Measurements from ENCODE around the gene LCA5L. TPM values are rescaled to one million over a fixed set of nuclear protein-coding genes. Genes with fewer than 3 reads are reported as not detected.
A peak's percentile ranks its signal among the peaks of the same experiment; 100 is the strongest.

The LCA5L gene
- total RNA-seq: 1 to 10 TPM in 2 of 4 donors, under 1 TPM in 1, not detected in 1; 0.26 to 4.1 (median 2.2) TPM

GRCh38 chr21:39445321-39446269 lies at the start of gene LCA5L:
Gene LCA5L, minus strand, starts transcription at chr21:39445778. Its CDS starts 17,285 bp downstream, at chr21:39428493.
- peak; percentile 86 to 92 for DNase-seq
- no peaks in the 10 kb centered on the region for H3K4me1 ChIP-seq
- H3K27me3 ChIP-seq: no peaks in the 10 kb centered on the region
- intact Hi-C loops (cut with DNase I; ENCODE audit: low total_unique reads): no loop called here
- peak in 2 of 4 experiments; percentile 27 to 41 for TF ChIP-seq CTCF (IDR thresholded peaks at IDR 0.05)
- peak; percentile 81 to 91 for TF ChIP-seq POLR2A (IDR thresholded peaks at IDR 0.05)
- H3K9me3 ChIP-seq: no peaks in the 10 kb centered on the region
- H3K36me3 ChIP-seq: no peaks in the 10 kb centered on the region
- H3K4me3 ChIP-seq: peak within 1 kb of the TSS; percentile 52 to 58
- H3K27ac ChIP-seq: peak within 1 kb of the TSS; percentile 90 to 92

DNA sequence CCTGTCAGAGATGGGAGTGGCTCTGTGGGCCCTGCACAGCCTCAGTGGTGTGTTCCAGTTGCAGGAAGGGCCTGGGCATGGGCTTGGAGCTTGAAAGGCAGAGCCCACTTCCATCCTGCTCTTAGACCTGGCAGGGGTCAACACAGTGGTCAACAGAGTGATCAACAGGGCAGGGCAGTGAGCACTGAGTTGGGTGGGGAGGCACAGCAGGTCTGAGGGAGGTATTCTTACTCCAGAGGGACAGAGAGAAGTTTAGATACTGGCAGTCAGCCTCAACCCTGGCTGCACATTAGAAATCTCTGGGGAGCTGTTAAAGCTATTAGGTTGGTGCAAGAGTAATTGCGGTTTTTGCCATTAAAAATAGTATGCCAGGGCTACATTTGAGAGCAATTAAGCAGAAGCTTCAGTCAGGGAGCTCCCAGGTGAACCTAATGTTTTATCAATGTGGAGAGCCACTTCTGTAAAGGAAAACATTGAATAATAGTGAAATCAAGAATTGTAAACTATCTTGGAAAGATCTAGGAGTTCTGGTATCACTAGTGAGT lies 43.9 kb upstream of the LCA5L start:
- no peak overlapping the region for H3K4me3 ChIP-seq
- H3K27ac ChIP-seq: no peak overlapping the region
- intact Hi-C loops (cut with DNase I; ENCODE audit: low total_unique reads): no loop called here
- H3K9me3 ChIP-seq: peaks cover 0 to 10% of the 10 kb centered on the region in 2 donors
- no peaks in the 10 kb centered on the region for H3K27me3 ChIP-seq
- no peaks in the 10 kb centered on the region for H3K4me1 ChIP-seq
- DNase-seq: no peak
- no peaks in the 10 kb centered on the region for H3K36me3 ChIP-seq
- TF ChIP-seq CTCF (IDR thresholded peaks at IDR 0.05): no peak
- no peak for TF ChIP-seq POLR2A (IDR thresholded peaks at IDR 0.05)

GRCh38 chr21:39484711-39485276 lies 39.2 kb upstream of the LCA5L start:
- intact Hi-C loops (cut with DNase I; ENCODE audit: low total_unique reads): no loop called here
- Histone ChIP-seq H3K9me3 (no peaks in the 10 kb centered on the region), H3K4me1 (no peaks in the 10 kb centered on the region), H3K27ac (no peak overlapping the region), H3K4me3 (no peak overlapping the region), H3K27me3 (no peaks in the 10 kb centered on the region), H3K36me3 (no peaks in the 10 kb centered on the region)
- TF ChIP-seq POLR2A (IDR thresholded peaks at IDR 0.05) (no peak), CTCF (IDR thresholded peaks at IDR 0.05) (no peak)
- DNase-seq: no peak

- H3K27ac ChIP-seq: peak overlapping the region in 1 of 2 donors; percentile 3
- intact Hi-C loops (cut with DNase I; ENCODE audit: low total_unique reads): no loop called here
These were observed 38.3 kb upstream of the LCA5L start for GRCh38 chr21:39483917-39484316.

More at GRCh38 chr21:39483917-39484316, 38.3 kb upstream of the LCA5L start:
- Histone ChIP-seq H3K9me3 (no peaks in the 10 kb centered on the region), H3K27me3 (no peaks in the 10 kb centered on the region), H3K36me3 (no peaks in the 10 kb centered on the region), H3K4me1 (no peaks in the 10 kb centered on the region), H3K4me3 (no peak overlapping the region)
- TF ChIP-seq CTCF (IDR thresholded peaks at IDR 0.05): no peak
- no peak for TF ChIP-seq POLR2A (IDR thresholded peaks at IDR 0.05)
- DNase-seq: no peak

Measured in uterus (tissue), 4 donors.